Colonic mucosa (tissue), 4 donors: ENCODE data around the gene RLBP1. TPM values are rescaled to one million over a fixed set of nuclear protein-coding genes. Genes with fewer than 3 reads are reported as not detected.
"Not testable (repeated sequence)": the region's sequence is repeated elsewhere in the genome, so short reads cannot be mapped to it uniquely, and the experiment has no call there.

Source experiments
- DNase-seq: peaks from one replicate; pipeline ENCODE4 v3.0.0-alpha.2; 2020
- H3K27ac ChIP-seq: fragments of 200-600 bp; one replicate; pipeline ENCODE4 v1.8.0; 2021
- H3K27me3 ChIP-seq: fragments of 200-600 bp; one replicate; pipeline ENCODE4 v1.8.0; 2021
- H3K36me3 ChIP-seq: fragments of 200-600 bp; one replicate; pipeline ENCODE4 v1.8.0; 2021
- H3K4me1 ChIP-seq: fragments of 200-600 bp; one replicate; pipeline ENCODE4 v1.8.0; 2021; ENCODE audit warnings: mild to moderate bottlenecking
- H3K4me3 ChIP-seq: fragments of 200-600 bp; one replicate; pipeline ENCODE4 v1.8.0; 2021
- H3K9ac ChIP-seq, 2 donors: one replicate each; pipeline ENCODE4 v1.7.0; 2013; ENCODE audit warnings: control low read depth in 2 of 2, low read depth in 2 of 2, low read length in 2 of 2
- H3K9me3 ChIP-seq: fragments of 200-600 bp; one replicate; pipeline ENCODE4 v1.8.0; 2021
- CTCF ChIP-seq: fragments of 200-600 bp; IDR thresholded peaks from one replicate; pipeline ENCODE4 v1.8.0; 2022; ENCODE audit warnings: antibody characterized with exemption, mild to moderate bottlenecking
- intact Hi-C: fragments of 100-400 bp; cut with DNase I; formaldehyde crosslinking; loops from one replicate; pipeline ENCODE4 v1.14.1; 2022
- total RNA-seq, 2 donors: library from RNA; stranded (reverse); fragmentation: NEBNext Ultra II Directional in 1 of 2; extraction: Animal tissue kit (Norgen Biotek cat#: 25700) in 1 of 2; gene quantifications; one replicate each; pipeline ENCODE4 v1.2.1, GENCODE V29; 2021
- donor health status: healthy.
- donor health status: DM: no; HTN: no; CAD: no.
- donor health status: DM: no; HTN: no; CAD: no.

The RLBP1 gene
- total RNA-seq, 2 donors from 2014 or later: not detected

DNA sequence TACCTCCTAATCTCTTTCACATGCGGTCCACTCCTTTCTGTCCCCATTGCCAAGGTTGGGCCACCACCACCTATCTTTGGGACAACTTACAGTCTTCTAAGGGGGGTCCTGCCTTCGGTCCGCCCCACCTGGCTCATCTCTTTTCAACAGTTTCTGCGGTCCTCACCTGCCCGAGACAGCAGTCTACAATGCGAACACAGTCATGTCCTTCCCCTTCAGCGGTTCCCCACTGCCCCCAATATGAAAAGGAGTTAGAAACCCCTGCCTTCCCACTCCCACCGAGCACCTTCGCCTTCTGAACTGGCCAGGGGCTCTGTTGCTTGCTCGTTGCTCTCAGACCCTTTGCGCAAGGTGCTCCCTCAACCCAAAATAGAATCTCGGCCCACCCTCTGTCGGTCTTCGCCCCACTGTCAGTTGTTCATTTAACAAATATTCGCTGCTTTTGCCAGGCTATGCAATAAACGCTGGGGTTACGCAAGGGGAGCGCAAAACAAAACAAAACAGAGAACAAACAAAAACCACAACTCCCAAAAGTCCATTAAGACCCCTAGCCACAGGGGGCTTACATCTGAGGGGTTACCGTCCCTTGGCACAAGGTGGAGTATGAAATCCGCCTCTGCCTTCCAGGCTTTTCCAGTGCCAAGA is 21.8 kb upstream of the RLBP1 start:
- no peak for TF ChIP-seq CTCF
- Histone ChIP-seq H3K4me1 (no peaks in the 10 kb centered on the region), H3K9me3 (no peaks in the 10 kb centered on the region), H3K36me3 (no peaks in the 10 kb centered on the region), H3K4me3 (peak overlapping the region; percentile 66), H3K27ac (no peak overlapping the region), H3K27me3 (no peaks in the 10 kb centered on the region), H3K9ac (peak overlapping the region; percentile 64 to 93)
- DNase-seq: no peak
- intact Hi-C loops: loop anchor here (5.0 kb wide), 1 partner anchor 36 kb away; no protein-coding TSS in a partner anchor

DNA sequence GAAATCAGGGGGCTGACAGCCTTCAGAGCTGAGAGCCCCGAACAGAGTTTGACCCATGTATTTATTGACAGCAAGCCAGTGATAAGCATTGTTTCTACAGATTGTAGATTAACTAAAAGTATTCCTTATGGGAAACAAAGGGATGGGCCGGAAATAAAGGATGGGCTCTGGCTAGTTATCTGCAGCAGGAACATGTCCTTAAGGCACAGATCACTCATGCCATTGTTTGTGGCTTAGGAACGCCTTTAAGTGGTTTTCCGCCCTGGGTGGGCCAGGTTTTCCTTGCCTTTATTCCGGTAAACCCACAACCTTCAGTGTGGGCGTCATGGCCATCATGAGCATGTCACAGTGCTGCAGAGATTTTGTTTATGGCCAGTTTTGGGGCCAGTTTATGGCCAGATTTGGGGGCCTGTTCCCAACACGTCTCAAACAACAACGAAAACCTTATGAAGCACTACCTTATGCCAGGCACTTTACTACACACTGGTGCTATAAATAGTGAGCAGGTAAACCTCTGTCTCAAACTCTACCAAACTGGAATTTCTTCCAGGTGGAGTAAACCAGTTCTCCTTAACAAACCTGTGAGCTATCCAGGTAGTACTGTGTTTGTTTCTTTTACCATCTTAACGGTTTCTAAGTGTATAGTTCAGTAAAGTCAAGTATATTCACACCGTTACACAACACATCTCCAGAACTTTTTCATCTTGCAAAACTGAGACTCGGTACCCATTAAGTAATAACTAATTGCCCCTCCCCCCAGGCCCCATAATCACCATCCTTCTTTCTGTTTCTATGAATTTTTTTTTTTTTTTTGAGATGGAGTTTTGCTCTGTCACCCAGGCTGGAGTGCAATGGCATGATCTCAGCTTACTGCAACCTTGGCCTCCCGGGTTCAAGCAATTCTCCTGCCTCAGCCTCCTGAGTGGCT is 18.8 kb upstream of the RLBP1 start:
- DNase-seq, H3K27ac ChIP-seq, H3K27me3 ChIP-seq, H3K9ac ChIP-seq, H3K9me3 ChIP-seq, H3K4me3 ChIP-seq, H3K36me3 ChIP-seq, H3K4me1 ChIP-seq: not testable (repeated sequence)
- intact Hi-C loops: loop anchor here (5.0 kb wide), 1 partner anchor 33 kb away; no protein-coding TSS in a partner anchor

GRCh38 chr15:89231832-89232231 is 10.5 kb upstream of the RLBP1 start:
- no peaks in the 10 kb centered on the region for H3K4me1 ChIP-seq
- no peak for DNase-seq
- no peaks in the 10 kb centered on the region for H3K36me3 ChIP-seq
- no peaks in the 10 kb centered on the region for H3K9me3 ChIP-seq
- intact Hi-C loops: no loop called here
- no peak overlapping the region for H3K27ac ChIP-seq
- H3K9ac ChIP-seq: no peak overlapping the region
- no peak for TF ChIP-seq CTCF
- H3K4me3 ChIP-seq: no peak overlapping the region
- no peaks in the 10 kb centered on the region for H3K27me3 ChIP-seq

- Histone ChIP-seq H3K27ac (no peak overlapping the region), H3K9me3 (no peaks in the 10 kb centered on the region), H3K36me3 (no peaks in the 10 kb centered on the region), H3K4me1 (no peaks in the 10 kb centered on the region), H3K9ac (no peak overlapping the region), H3K4me3 (no peak overlapping the region), H3K27me3 (no peaks in the 10 kb centered on the region)
- DNase-seq: no peak
- TF ChIP-seq CTCF: no peak
- intact Hi-C loops: no loop called here
Measured at GRCh38 chr15:89230277-89230676, 8.9 kb upstream of the RLBP1 start.

DNA sequence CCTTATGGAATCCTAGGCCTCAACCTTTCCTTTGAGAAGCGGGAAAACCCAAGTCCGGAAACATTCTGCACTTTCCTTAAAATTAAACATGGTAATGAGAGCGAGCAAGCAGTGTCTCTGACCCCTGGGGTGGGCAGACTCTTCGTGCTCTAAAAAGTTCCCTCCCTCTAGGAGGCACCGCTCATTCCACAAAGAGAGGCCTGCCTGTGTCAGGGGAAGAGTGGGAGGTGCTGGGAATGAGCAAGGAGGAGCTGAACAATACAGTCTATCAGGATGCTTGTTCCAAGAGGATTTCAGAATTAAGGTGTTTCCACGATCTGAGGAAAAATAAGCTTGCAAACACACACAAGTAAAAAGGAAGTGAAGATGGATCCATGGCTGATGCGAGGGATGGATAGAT is 6.0 kb upstream of the RLBP1 start:
- no peak for DNase-seq
- no peak for TF ChIP-seq CTCF
- no peak overlapping the region for H3K4me3 ChIP-seq
- H3K36me3 ChIP-seq: no peaks in the 10 kb centered on the region
- H3K27me3 ChIP-seq: no peaks in the 10 kb centered on the region
- no peaks in the 10 kb centered on the region for H3K4me1 ChIP-seq
- intact Hi-C loops: no loop called here
- no peak overlapping the region for H3K27ac ChIP-seq
- H3K9me3 ChIP-seq: no peaks in the 10 kb centered on the region
- H3K9ac ChIP-seq: no peak overlapping the region
